Parathyroid adenoma (tissue), 2 donors: ENCODE data around the gene ITPR1.

ENCODE experiments used
- H2AFZ ChIP-seq: fragments of 300-600 bp; sonication (generic); one replicate; pipeline ENCODE4 v1.7.0; 2017; ENCODE audit warnings: antibody characterized with exemption, mild to moderate bottlenecking
- H3K27ac ChIP-seq: fragments of 300-600 bp; sonication (generic); one replicate; pipeline ENCODE4 v1.7.0; 2017
- H3K27me3 ChIP-seq: fragments of 300-600 bp; sonication (generic); one replicate; pipeline ENCODE4 v1.7.0; 2017; ENCODE audit warnings: low read length; ENCODE audit not compliant: control insufficient read depth, insufficient read depth
- H3K36me3 ChIP-seq: fragments of 300-600 bp; sonication (generic); one replicate; pipeline ENCODE4 v1.7.0; 2017; ENCODE audit warnings: low read length; ENCODE audit not compliant: control insufficient read depth, insufficient read depth
- H3K4me1 ChIP-seq: fragments of 300-600 bp; sonication (generic); one replicate; pipeline ENCODE4 v1.7.0; 2017; ENCODE audit warnings: control low read depth
- H3K4me2 ChIP-seq: fragments of 300-600 bp; sonication (generic); one replicate; pipeline ENCODE4 v1.7.0; 2017; ENCODE audit warnings: low read length
- H3K4me3 ChIP-seq: fragments of 300-600 bp; sonication (generic); one replicate; pipeline ENCODE4 v1.7.0; 2017; ENCODE audit warnings: low read depth, low read length
- H3K79me2 ChIP-seq: fragments of 300-600 bp; sonication (generic); one replicate; pipeline ENCODE4 v1.7.0; 2017; ENCODE audit warnings: control low read depth
- H3K9ac ChIP-seq: fragments of 300-600 bp; sonication (generic); one replicate; pipeline ENCODE4 v1.7.0; 2017; ENCODE audit warnings: mild to moderate bottlenecking
- H3K9me3 ChIP-seq: fragments of 300-600 bp; sonication (generic); one replicate; pipeline ENCODE4 v1.7.0; 2017; ENCODE audit warnings: low read length; ENCODE audit not compliant: control insufficient read depth
- TF ChIP-seq, protein P1 (sequence below): fragments of 300-600 bp; sonication (generic); IDR thresholded peaks from one replicate; pipeline ENCODE4 v1.7.0; 2017; ENCODE audit warnings: antibody characterized with exemption, mild to moderate bottlenecking
- donor health status: primary hyperparathyroidism.

The ITPR1 gene

DNA sequence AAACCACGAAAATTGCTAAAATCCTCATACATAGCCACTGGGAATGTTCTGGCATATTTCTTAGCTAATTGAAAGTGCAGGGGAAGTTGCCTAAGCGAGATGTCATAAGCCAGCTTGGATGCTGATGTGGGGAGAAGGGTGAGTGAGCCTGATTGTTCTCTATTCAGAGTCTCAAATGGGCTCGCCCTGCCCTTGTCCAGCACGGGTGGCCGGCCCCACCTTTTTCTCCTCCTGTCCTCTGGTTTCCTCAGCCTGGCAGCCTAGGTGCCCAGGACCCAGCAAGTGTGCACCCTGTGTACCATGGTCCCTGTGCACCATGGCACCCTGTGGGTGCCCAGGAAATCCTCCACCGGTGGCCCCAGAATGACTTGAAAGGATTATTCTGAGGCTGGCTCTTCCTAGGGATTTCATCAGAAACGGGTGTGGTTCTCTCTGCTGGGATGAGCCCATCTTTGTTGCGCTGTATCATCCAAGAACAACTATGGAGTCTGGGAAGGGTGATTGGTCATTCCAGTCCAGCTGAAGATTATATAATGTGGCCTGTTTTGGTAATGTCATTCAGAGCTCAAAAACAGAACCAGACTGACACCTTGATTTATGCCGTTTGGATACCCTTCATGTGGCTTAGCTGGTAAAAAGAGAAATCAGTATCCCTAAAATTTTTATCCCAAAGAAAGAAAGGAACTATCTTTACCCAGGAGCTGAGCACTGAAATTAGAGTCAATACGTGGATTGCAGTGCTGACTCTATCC lies 335.3 kb downstream of the ITPR1 start:
- Histone ChIP-seq H3K9ac (no peak overlapping the region), H3K4me1 (peaks cover 62% of the 10 kb centered on the region), H3K36me3 (no peaks in the 10 kb centered on the region), H3K4me3 (no peak overlapping the region), H3K79me2 (no peaks in the 10 kb centered on the region), H3K4me2 (no peak overlapping the region), H3K27ac (peak overlapping the region; percentile 94), H3K27me3 (no peaks in the 10 kb centered on the region), H3K9me3 (no peaks in the 10 kb centered on the region), H2AFZ (no peak overlapping the region)
- TF ChIP-seq, protein P1, sequence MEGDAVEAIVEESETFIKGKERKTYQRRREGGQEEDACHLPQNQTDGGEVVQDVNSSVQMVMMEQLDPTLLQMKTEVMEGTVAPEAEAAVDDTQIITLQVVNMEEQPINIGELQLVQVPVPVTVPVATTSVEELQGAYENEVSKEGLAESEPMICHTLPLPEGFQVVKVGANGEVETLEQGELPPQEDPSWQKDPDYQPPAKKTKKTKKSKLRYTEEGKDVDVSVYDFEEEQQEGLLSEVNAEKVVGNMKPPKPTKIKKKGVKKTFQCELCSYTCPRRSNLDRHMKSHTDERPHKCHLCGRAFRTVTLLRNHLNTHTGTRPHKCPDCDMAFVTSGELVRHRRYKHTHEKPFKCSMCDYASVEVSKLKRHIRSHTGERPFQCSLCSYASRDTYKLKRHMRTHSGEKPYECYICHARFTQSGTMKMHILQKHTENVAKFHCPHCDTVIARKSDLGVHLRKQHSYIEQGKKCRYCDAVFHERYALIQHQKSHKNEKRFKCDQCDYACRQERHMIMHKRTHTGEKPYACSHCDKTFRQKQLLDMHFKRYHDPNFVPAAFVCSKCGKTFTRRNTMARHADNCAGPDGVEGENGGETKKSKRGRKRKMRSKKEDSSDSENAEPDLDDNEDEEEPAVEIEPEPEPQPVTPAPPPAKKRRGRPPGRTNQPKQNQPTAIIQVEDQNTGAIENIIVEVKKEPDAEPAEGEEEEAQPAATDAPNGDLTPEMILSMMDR: no peak

DNA sequence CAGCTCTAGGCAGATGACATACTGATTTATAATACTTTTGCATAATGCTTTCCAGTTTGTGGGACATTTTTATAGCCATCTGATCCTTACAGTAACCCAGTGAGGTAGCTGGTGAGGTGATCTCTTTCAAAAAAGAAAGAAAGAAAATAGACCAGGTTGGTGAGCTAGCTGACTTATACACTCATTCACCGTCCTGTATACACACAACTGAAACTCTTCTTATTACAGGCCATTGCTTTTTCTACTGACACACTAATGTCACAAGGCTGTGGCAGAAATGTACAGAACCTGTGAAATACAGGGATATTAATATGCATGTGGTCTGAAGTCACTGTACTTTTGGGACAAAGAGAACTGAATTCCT lies 335.9 kb downstream of the ITPR1 start:
- H3K9me3 ChIP-seq: no peaks in the 10 kb centered on the region
- H3K4me2 ChIP-seq: no peak overlapping the region
- H3K4me1 ChIP-seq: peaks cover 57% of the 10 kb centered on the region
- H2AFZ ChIP-seq: no peak overlapping the region
- TF ChIP-seq, protein P1: no peak
- H3K27ac ChIP-seq: no peak overlapping the region
- H3K79me2 ChIP-seq: no peaks in the 10 kb centered on the region
- no peak overlapping the region for H3K4me3 ChIP-seq
- H3K9ac ChIP-seq: no peak overlapping the region
- no peaks in the 10 kb centered on the region for H3K27me3 ChIP-seq
- H3K36me3 ChIP-seq: no peaks in the 10 kb centered on the region

DNA sequence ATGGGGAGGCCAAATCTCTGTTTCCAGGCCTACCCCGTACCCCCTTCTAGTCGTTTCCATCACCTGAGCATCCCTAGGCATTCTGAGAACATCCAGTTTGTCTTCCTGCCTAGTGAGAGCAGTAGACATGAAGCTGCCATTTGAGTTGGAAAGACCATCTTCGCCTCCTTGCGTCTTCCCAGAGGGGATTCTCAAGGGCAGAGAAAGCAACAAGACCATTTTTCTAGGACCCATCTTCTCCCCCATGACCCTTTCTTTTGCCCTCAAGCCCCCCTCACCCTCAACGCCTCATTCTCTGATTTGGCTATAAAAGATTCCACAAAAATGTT lies 337.4 kb downstream of the ITPR1 start:
- no peak overlapping the region for H3K9ac ChIP-seq
- peaks cover 41% of the 10 kb centered on the region for H3K4me1 ChIP-seq
- H2AFZ ChIP-seq: no peak overlapping the region
- no peaks in the 10 kb centered on the region for H3K79me2 ChIP-seq
- TF ChIP-seq, protein P1: no peak
- no peaks in the 10 kb centered on the region for H3K36me3 ChIP-seq
- no peak overlapping the region for H3K4me2 ChIP-seq
- no peaks in the 10 kb centered on the region for H3K9me3 ChIP-seq
- no peak overlapping the region for H3K4me3 ChIP-seq
- H3K27me3 ChIP-seq: no peaks in the 10 kb centered on the region
- H3K27ac ChIP-seq: peak overlapping the region; percentile 83

DNA sequence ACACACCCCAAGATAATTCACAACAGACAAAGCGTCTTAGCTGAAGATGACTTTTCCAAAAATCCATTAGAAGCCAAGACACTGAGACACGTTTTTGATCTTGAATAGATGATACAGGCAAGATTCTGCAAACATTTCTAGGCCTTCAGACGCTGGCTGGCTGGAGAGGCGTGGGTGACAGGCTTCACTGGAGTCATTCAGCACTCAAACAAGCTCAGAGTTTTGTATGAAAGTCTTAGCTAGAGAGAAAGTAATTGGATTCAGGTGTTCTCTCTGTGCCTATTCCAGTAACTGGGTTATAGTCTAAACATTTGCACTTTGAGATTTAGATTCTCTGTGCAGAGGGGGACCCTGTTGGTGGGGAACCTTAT lies 338.4 kb downstream of the ITPR1 start:
- H3K4me1 ChIP-seq: peaks cover 31% of the 10 kb centered on the region
- H3K27ac ChIP-seq: peak overlapping the region; percentile 83
- no peaks in the 10 kb centered on the region for H3K9me3 ChIP-seq

More for the DNA sequence above, 338.4 kb downstream of the ITPR1 start:
- H3K4me3 ChIP-seq: peak overlapping the region; percentile 11
- no peaks in the 10 kb centered on the region for H3K27me3 ChIP-seq
- peak overlapping the region; percentile 44 for H3K4me2 ChIP-seq
- no peaks in the 10 kb centered on the region for H3K36me3 ChIP-seq
- H2AFZ ChIP-seq: peak overlapping the region; percentile 63
- H3K79me2 ChIP-seq: no peaks in the 10 kb centered on the region
- TF ChIP-seq, protein P1: no peak
- no peak overlapping the region for H3K9ac ChIP-seq
